CD4-positive, alpha-beta T cell treated with Interleukin-6 for 4 hours (primary cell): ENCODE data around the gene EGFR.

Experiments
- DNase-seq: peaks from one replicate; pipeline ENCODE4 v3.0.0-alpha.2; 2020; ENCODE audit warnings: mixed read lengths

The EGFR gene

DNA sequence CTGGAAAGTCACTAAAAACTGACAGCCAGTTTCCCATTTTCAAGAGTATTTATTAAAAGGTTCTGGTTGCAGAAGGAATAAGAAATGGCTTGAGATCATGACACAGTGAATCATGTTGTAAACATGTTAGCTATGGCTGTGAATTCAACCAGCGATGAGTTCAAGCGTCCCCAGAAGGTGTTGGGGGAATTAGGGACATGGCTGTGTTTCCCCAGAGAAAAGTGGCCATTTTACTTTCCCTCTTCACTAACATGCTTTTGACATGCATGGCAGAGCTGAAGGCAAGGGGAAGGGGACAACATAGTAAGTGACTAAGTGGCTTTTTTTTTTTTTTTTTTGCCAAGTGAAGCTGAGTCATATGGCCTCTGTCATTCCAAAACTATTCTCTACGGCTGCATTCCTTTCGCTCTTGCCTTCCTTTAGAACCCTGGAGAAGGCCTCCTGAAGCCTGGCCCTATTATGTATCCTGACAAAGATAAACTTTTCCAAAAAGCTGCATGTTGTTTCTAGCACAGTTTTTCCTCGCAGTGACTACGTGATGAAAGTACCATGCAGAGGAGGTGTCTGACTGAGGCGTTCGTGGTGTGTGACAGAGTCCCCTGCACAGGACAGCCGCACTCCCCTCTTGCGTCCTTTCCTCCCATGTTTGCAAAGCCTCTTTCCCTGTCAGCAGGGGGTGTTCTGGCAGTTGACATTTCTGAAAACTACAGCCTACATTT is 46.9 kb downstream of the EGFR start:
- no peak for DNase-seq

DNA sequence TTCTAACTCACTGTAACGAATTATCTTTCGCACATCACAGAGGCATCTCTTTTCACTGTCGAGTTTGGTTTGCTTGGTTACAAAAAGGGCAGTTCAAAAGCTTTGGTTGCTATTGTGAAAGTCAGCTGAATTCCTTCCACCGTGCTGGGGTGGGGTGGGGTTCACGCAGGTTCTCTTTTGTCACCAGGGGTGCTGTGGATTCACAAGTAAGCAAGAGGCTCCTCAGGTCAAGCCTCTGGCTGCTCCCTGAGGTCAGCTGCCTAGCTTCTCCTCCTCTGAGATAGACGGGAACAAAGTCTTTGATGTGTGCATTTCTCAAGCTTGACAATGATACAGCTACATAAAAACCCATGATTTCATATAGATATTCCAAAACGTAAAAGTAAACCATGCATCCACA is 47.7 kb downstream of the EGFR start:
- no peak for DNase-seq

DNA sequence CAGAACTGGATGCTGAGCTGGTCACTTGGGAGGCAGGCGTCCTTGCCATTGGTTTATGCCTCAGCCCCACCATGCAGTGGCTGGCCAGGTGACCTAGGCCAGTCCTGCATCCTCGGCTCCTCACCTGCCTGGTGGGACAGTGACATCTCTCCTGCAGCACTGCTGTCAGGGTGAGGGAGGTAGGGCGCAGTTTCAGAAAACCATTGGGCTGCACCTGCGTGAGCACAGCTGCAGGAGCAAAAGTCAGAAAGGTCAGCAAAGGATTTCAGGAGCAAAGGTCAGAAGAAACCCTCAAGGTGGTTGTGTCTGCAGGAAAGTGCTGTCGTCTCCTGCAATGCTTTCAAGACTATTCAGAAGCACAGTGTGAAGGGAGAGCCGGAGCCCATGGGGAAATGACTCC is 48.1 kb downstream of the EGFR start:
- DNase-seq: no peak

DNA sequence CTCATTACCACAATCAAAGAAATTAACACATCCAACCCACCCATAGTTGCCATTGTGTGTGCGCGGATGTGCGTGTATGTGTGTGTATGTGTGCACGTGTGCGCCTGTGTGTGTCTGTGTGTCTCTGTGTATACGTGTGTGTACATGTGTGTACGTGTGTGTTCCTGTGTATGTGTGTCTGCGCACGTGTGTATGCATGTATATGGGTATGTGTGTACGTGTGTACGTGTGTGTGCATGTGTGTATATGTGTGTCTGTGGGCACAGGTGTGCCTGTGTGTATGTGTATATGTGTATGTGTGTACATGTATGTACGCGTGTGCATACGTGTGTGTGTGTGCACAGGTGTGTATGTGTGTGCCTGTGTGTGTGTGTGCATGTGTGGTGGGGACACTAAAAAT is 48.9 kb downstream of the EGFR start:
- DNase-seq: no peak

DNA sequence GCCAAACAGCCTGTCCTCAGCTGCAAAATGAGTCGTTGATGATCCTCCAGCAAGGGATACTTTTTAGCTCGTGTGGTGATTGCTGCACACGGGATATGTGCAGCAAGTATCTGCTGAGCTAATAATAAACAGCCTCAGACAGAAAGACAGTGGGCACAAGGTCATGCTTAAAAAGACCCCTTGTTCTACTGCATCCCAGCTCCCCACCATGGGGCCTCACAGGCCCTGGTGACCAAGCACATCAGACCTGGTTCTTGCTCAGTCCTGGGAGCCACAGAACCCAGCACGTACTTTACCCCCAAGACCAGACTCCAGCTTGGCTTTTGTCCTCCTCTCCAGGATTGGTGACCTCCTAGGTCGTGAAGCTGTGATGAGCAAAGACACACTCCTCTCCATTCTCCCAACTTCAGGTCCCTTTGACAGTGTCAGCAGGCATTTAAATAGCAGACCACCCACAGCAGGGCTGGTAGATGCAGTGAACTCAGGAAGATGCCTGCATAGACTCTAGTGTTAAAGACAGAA is 50.5 kb downstream of the EGFR start:
- DNase-seq: no peak

DNA sequence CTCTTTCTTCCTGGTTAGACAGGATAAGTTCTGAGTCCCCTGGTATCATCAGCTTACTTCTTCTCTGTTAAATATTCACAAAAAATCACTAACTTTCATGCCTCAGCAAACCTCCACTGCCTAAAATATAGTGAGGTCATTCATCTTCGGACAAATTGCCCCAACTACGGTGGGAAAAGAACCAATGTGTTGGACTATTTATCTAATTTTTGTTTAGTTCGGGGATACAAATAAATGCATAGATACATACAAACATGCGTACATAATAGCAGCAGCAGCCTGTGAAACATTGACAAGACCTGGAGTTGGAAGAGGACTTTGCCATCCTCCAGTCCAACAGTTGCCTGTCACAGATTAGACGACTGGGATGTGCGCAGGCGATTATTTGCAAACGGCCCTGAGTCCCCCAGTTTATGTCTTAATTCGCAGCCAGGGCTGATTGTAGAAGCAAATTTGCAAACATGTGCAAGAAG is 51.5 kb downstream of the EGFR start:
- DNase-seq: no peak

DNA sequence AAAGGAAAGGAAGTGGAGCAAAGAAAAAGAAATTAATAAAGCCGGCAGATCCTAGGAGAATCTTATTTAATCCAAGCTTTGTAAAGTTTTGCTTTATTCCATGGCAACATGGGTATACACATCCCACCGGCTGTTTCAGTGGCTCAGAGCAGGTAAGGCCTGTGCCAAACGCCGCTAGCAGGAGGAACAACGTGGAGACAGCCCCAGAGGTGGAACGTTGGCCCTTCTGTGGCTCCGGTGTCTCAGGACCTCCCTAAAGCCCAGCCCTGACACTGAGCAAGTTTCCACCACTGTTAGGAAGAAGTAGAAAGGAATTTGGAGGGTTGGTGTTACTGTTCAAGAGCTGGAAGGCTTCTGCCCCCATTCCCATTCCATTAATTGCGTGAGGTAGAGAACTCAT is 52.0 kb downstream of the EGFR start:
- no peak for DNase-seq

DNA sequence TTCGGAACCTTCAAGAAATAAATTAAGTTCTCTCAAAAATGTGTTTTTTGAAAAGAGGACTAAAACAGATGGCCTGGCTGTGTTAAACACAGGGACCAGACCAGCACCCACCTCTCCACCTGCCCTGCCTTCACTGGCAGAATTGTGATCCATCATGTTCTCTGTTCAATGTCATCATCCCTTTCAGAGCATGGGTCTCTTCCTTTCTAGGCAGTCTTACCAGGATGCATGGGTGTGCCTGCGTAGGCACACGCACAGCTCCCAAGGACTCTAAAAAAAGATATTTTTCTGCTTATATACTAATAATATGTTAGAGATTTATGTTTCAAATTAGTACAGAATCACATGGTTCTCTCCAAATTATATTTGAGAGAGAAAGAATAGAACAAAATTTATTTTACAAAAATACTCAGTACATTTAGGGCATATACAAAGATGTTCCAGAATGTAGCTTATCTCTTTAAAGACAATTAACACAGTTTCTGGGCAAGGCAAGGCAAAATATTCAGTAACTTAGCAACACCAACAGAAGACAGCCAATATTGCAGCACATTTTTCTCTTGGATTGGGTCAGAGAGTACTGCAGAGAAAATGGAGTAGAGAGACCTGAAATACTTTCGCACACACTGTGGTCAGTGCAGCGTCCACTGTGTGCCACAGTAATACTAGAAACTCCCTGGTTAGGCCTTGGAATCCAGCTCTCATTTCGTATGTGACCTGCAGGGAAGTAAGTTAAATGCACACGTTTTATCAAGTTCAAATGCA is 52.8 kb downstream of the EGFR start:
- no peak for DNase-seq

DNA sequence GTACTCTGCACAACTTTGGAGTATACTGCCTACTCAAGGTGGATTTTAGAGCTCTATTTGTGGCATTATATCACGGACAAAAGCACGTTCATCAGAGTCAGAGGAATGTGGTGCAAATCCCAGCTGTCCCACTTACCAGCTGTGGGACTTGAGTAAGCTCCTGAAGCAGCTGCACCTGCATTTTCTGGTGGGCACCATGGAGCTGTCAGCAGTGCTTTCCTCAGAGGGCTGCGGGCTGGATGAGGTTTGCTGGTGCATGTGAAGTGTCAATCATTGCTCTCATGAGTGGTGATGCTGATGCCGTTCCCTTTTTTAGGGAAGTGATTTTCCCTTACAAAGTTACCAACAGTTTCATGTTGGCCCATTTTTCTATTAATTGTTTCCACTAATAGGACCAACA is 53.4 kb downstream of the EGFR start:
- no peak for DNase-seq

DNA sequence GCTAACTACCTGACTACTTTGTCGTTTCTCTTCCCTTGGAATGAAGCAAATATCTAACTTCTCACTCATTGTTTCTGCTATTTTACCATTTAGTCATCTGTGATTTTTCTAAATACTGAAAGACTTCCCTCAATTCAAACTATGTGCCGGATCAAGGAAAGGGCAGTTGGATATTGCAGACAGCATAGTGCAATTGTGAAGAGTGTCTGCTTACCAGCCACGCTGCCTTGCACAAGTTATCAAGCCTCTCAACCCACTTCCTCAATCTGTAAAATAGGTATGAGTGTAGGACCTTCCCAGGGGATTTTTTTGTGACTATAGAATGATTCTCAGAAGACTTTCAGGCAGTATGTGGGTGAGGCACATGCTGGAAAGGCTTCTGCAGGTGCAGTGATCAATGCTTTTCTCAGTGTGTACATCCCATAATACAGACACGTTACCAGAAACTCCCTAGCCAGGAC is 54.3 kb downstream of the EGFR start:
- no peak for DNase-seq

DNA sequence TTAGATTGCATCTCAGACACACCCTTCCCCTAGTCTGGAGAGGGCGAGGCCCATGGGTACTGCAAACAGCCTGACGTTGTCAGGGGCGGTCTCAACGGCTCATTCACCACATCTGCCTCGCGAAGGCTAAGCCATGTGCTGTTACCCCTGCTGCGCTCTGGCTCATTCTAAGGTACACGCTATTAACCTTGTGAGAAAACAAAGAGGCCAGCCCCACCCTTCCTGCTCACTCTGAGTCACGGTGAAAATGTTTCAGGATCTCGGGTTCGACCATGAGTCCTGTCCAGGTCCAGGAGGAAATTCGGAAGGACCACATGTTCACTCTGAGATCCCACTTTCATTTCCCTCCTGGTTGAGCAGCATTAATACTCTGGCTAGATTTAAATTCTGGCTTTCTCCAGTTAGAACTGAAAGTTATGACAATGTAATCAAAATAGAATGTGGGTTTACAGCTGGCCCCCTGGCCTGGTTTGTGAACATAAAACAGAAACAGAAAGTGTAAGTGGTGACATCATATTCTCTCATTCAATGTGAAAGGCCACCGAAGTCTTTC is 55.2 kb downstream of the EGFR start:
- peak; percentile 25 for DNase-seq

DNA sequence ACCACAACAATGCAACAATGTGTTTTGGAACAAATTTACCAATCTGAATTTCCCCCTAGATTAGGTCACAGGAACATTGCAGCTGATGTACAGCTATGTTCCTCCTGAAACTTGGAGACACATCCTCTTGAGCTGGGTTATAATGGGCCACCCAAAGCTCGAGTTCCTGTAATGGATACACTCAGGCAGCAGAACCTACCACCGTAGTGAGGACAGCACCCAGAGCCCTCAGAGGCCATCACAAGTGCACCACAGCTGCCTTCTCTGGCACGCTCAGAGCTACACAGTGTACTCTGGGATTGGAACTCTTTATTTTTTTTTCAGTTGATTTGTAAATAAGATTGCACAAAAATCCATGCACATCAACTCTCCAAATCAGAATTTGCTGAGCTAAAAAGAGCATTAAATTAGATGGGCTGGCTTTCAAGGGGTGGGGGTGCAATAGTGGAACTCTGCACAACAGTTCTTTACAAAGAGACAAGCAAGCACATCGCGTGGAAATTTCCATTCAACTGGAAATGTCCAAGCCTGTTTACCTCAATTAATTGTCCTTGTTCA is 56.7 kb downstream of the EGFR start:
- no peak for DNase-seq

DNA sequence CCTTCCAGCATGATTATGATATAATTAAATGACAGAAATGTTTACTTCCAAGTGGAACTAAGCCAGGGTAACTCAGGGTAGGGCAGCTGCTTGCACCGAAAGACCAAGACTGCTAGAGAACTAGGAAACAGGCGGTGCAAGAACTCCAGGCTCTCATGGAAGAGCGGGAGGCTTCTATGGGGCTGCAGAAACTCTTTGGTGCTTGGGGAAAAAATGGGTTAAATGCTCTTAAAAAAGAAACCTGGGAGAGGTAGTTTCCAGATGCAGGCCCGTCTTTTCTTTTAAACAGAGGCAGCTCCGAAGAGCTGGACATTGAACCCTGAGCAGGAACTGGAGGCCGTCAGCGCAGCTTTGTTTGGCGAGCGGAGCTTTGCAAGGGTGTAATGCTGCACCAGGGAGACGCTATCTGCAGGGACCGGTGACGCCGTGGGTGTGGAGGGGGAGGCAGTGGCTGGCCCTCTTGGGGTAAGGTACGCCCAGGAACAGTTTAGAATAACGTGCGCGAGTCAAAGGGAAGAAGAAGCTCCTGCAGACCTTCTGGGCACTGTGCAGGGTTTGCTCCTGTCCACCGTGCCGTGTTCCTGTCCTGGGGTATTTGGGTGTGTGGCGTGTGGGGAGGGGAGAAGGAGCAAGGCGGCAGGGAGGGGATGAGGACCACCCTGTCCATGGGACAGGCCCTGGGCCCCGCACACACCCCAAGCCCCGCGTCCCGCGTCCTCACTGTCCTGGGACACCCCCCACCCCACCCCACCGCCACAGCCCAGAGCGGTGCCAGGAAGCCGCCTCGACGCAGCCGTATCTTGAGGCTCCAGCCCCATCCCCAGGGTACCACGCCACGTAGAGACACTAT is 59.0 kb downstream of the EGFR start:
- no peak for DNase-seq

DNA sequence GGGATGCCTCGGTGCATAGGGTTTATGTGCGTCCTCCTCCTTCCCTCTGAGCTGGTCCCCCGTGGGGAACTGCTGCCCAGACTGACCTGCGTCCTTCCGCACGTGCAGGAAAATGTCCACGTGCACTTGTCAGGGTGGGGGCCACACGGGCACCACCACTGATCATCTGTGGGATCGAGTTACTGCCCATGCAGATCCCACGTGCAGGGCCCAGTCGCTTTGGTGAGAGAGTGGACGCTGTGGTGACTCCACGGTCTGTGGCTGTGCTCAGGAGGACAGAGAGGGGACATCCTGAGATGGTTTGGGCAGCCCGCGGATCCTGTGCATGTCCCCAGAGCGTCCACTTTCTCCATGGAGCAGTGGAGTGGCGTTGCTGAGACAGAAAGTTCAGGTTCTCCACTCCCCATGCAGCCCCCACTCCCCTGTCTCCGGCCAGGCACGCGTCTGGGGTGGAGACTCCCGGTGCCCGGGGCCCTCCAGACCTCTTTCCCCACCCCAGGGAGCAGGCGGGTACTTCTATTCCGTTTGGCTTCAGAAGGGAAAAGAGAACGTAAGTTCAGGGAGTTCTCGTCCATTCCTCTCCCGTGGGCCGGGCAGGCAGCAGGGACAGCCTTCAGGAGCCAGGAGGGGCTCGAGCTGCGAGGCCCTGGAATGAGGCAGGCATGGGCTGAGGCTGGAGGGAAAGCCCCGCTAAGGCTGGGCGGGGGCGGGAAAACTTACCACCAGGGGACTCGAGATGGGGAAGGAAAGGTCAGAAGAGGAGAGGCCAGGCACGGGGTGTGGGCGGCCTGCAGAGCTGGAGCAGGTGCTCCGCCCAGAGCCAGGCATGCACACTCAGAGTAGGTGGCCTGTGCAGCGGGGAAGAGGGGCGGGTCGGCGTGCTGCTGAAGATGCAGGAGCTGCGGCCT is 59.9 kb downstream of the EGFR start:
- DNase-seq: no peak

DNA sequence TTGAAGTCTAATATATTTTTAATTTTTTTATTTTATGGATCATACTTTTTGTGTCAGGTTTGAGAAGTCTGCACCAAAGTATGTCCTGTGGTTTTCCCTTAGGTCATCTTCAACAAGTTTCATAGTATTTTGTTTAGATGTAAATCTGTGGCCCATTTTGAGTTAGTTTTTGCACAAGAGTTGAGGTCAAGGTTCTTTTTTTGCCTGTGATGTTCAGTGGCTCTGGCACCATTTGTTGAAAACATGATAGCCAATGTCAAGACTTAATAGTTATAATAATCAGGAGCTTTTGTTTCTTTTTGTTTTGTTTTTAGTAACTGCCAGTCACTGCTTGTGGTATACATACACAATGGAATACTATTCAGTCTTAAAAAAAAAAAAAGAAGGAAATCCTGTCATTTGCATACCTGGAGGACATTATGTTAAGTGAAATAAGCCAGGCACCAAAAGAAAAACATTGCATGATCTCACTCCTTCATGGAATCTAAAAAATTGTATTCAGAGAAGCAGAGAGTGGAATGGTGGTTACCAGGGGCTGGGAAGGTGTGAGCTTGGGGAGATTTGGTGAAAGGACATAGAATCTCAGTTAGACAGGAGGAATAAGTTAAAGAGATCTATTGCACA is 61.3 kb downstream of the EGFR start:
- DNase-seq: no peak

DNA sequence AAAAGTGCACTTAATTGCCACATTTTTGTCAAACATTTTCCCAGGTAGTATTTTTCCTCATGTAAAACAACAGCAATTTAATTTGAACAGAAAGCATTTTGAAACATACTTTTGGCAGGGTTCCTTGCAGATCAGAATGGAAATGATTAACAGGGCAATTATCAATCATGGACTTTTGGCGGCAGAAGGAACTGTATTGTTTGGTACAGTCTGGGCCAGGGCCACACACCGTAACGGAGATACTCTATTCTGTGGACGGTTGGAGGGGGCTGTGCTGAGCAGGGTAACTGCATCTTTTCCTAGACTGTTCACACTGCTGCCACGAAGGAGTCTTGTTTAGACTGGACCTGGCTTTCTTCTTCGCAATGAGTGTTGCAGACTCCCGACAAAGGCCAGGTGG is 62.3 kb downstream of the EGFR start:
- DNase-seq: no peak

DNA sequence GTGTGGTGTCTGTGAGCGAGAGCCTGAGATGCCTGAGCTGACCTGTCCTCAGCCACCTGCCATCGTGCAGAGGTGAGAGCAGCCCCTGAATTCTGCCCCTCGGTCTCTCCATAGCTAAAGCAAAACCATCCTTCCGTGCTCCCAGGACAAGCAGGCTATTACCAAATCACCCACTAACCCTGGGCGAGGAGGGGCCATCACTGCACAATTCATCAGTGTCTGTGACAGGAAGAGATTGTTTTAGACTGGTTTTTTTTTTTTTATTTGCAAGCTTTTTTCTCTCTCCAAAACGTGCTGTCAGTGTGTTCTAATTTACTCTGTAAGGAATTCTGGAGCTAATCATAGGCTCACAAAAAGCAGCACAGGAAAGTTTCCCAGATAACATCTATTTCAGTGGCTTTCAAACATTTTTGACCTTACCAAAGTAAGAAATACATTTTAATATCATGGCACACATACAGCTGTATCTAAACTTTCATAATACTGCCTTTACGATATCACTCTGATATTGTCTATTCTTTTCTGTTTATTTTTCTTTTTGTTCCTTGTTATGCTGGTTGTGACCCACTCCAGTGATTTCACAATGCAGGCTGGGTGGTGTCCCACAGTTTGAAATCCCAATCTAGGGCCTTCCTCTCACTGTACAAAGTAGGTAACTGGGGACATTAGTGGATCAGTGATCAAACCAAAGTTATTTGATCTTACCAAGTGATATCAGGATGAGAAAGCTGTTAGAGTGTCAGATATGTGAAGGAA is 62.8 kb downstream of the EGFR start:
- no peak for DNase-seq

DNA sequence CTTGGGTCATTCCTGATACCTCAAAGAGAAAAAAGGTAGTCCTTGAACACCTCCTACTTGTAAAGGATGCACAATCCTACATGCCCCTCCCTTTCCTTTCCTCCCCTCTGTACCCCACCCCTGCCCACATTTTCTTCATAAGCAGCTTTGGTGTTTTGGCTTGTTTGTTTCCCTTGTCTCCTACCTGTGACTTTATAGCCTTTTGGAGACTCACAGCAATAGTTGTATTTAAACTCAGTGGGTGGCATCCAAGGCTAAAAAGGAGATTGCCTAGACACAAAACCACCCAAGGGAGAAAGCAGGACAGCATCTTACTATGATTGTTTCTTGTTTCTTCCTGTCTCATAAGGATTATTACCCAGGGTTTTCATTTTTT is 63.4 kb downstream of the EGFR start:
- DNase-seq: no peak

DNA sequence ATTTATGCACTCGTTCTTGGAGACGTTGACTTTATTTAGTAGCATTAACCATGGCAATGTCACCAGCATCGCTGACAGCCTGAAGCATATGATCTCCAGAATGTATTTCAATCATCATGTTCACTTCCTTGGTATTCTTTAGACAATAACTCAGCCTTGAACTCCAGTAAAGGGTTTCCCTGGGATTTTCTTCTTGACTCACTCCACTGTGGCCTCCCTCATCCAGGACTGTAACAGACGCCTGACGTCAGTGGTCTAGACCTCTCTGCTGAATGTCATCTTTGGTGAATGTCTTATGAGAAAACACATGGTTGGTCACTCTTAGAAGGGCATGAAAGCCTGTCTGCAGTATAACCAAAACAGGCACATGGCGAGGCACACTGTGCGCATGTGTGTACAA is 64.4 kb downstream of the EGFR start:
- no peak for DNase-seq

DNA sequence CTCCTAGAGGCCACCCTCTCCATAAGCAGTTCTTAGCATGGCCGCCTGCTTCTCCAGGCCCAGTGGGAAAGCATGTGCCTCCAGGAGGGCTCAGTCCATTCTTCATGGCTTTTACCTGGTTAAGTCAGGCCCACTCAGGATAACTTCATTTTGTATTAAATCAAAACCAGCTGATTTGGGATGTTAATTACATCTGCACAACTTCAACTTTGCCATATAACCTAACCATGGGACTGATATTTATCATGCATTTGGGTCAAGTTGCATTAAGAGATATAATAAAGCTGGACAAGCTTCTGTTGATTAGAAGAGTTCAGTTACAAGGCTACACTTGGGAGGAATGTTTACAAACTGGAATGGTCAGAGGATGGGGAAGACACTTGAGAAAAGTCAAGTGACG is 65.5 kb downstream of the EGFR start:
- no peak for DNase-seq
